ENCODE results near the gene LIPK. TPM values are rescaled to one million over a fixed set of nuclear protein-coding genes. Genes with fewer than 3 reads are reported as not detected.

LIPK gene
- total and polyA plus RNA-seq, 2 of the 13 experiments (the other 11 are each of a cell fraction or from before 2014, with no cell fraction given), result not detected

DNA sequence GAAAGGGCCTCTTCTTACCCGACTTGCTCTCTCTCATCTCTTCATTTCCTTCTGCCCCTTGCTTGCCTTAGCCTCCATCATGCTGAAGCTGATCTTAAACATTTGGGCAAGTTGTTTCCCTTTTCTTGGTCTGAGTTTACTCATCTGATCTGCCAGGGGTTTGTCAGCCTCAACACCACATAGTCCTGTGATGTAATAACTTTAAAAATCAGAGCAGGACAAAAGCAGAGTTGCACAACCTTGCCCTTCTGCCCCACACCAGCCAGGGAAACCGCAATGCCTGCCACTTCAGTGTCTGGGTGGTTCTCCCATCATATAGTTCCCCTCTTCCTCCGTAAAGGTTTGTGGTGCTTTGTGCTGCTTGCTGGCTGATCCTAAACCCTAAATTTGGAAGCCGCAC, 86.6 kb downstream of the LIPK start (continued):
- TF ChIP-seq, protein P1, sequence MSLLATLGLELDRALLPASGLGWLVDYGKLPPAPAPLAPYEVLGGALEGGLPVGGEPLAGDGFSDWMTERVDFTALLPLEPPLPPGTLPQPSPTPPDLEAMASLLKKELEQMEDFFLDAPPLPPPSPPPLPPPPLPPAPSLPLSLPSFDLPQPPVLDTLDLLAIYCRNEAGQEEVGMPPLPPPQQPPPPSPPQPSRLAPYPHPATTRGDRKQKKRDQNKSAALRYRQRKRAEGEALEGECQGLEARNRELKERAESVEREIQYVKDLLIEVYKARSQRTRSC (CRISPR knock-in tag; IDR thresholded peaks at IDR 0.05; ENCODE audit: low read depth), result no peak
- no peak for TF ChIP-seq RFX3 (CRISPR knock-in tag; IDR thresholded peaks at IDR 0.05)
- TF ChIP-seq, protein P2, sequence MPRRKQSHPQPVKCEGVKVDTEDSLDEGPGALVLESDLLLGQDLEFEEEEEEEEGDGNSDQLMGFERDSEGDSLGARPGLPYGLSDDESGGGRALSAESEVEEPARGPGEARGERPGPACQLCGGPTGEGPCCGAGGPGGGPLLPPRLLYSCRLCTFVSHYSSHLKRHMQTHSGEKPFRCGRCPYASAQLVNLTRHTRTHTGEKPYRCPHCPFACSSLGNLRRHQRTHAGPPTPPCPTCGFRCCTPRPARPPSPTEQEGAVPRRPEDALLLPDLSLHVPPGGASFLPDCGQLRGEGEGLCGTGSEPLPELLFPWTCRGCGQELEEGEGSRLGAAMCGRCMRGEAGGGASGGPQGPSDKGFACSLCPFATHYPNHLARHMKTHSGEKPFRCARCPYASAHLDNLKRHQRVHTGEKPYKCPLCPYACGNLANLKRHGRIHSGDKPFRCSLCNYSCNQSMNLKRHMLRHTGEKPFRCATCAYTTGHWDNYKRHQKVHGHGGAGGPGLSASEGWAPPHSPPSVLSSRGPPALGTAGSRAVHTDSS (CRISPR knock-in tag; conservative IDR thresholded peaks at IDR 0.05), result no peak
- TF ChIP-seq WIZ (CRISPR knock-in tag; IDR thresholded peaks at IDR 0.05), result no peak
- TF ChIP-seq ZNF737 (CRISPR knock-in tag; IDR thresholded peaks at IDR 0.05; ENCODE audit: borderline replicate concordance), result no peak
- no peak for TF ChIP-seq RAD51 (IDR thresholded peaks at IDR 0.05; ENCODE audit: borderline replicate concordance)
- TF ChIP-seq FOXJ3 (CRISPR knock-in tag; IDR thresholded peaks at IDR 0.05; ENCODE audit: borderline replicate concordance), result no peak

DNA sequence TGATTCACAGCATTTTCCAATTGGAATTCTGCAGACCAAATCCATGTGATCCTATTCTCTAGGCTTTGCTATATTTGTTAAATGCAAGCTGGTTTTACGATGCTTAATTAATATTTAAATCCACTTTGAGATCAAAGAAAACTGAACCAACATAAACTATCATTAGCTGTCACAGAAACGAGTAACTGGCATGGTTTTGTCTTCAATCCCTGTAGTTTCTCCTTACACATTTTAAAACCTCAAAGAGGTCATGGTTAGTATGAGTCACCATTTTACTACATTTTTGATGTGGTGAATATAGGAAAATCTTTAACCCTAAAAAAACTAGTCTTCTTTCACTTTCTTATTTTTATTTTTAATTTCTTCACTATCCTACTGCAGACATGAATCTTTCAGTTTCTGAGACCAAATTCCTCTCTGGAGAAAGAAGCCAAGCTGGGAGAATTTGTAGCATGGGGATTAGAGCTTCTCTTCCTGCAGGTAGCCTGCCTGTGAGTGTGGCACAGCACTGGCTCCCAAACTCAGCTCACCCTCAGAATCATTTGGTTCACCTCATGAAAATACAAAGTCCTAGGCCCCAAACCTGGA, 87.8 kb downstream of the LIPK start:
- no peaks in the 10 kb centered on the region for H3K36me3 ChIP-seq (replicated peaks in 1 of 2; ENCODE audit: control insufficient read depth in 1 of 2, insufficient read depth in 2 of 2, low read length in 2 of 2)
- H3K79me2 ChIP-seq (ENCODE audit: insufficient read depth, low read length), result no peaks in the 10 kb centered on the region
- H3K4me3 ChIP-seq (replicated peaks in 1 of 3; ENCODE audit: insufficient read depth in 1 of 3, low read depth in 2 of 3, low read length in 3 of 3), result no peak overlapping the region
- H3K9ac ChIP-seq (ENCODE audit: insufficient read depth, low read depth, low read length), result no peak overlapping the region
- ATAC-seq (no peak), FAIRE-seq (no peak), DNase-seq (ENCODE audit: low spot score) (no peak)
- ChIA-PET POLR2A (no interaction called here), CTCF (ENCODE audit: low intra/inter-chr PET ratio, low total read pairs) (no interaction called here)
- H3K27ac ChIP-seq (ENCODE audit: extremely low read length, insufficient read depth, low read length), result no peak overlapping the region
- H3K27me3 ChIP-seq (ENCODE audit: control insufficient read depth in 1 of 2, insufficient read depth in 2 of 2, low read length in 2 of 2), result no peaks in the 10 kb centered on the region
- H3K4me2 ChIP-seq (ENCODE audit: low read depth, low read length), result no peak overlapping the region
- no TSS peak for BruUV-seq (replicated peaks)
- WGBS (ENCODE audit: low lambda C conversion rate), result 0% methylated on average over 2 of the region's 2 CpGs
- intact Hi-C loops (cut with micrococcal nuclease; ENCODE audit: unreplicated experiment), result no loop called here
- no peak overlapping the region for H2AFZ ChIP-seq (ENCODE audit: low read length)
- H3K4me1 ChIP-seq (ENCODE audit: insufficient read depth, low read length), result no peaks in the 10 kb centered on the region
- no peaks in the 10 kb centered on the region for H4K20me1 ChIP-seq (ENCODE audit: insufficient read depth, low read length)
- H3K9me3 ChIP-seq (ENCODE audit: low read length), result no peaks in the 10 kb centered on the region
- in situ Hi-C loops (cut with HindIII; ENCODE audit: extremely low pct_ligation_motif_present, low pct_unique_long_range_greater_than_20kb), result no loop called here
- TF ChIP-seq POLR2AphosphoS5 (IDR thresholded peaks at IDR 0.05; ENCODE audit: low read depth, low read length) (no peak), ELF4 (CRISPR knock-in tag; IDR thresholded peaks at IDR 0.05; ENCODE audit: borderline replicate concordance) (no peak), TBL1XR1 (IDR thresholded peaks at IDR 0.05; ENCODE audit: borderline replicate concordance, low read length, partially characterized antibody) (no peak), ZNF350 (CRISPR knock-in tag; IDR thresholded peaks at IDR 0.05; ENCODE audit: borderline replicate concordance, low read depth) (no peak), ZSCAN12 (CRISPR knock-in tag; IDR thresholded peaks at IDR 0.05) (no peak), SPEN (CRISPR knock-in tag; IDR thresholded peaks at IDR 0.05; ENCODE audit: low read depth) (no peak), FOXM1 (CRISPR knock-in tag; IDR thresholded peaks at IDR 0.05) (no peak), ZNF468 (CRISPR knock-in tag; IDR thresholded peaks at IDR 0.05) (no peak), ZNF431 (CRISPR knock-in tag; IDR thresholded peaks at IDR 0.05; ENCODE audit: borderline replicate concordance, low read depth) (no peak)
- TF ChIP-seq, protein P3, sequence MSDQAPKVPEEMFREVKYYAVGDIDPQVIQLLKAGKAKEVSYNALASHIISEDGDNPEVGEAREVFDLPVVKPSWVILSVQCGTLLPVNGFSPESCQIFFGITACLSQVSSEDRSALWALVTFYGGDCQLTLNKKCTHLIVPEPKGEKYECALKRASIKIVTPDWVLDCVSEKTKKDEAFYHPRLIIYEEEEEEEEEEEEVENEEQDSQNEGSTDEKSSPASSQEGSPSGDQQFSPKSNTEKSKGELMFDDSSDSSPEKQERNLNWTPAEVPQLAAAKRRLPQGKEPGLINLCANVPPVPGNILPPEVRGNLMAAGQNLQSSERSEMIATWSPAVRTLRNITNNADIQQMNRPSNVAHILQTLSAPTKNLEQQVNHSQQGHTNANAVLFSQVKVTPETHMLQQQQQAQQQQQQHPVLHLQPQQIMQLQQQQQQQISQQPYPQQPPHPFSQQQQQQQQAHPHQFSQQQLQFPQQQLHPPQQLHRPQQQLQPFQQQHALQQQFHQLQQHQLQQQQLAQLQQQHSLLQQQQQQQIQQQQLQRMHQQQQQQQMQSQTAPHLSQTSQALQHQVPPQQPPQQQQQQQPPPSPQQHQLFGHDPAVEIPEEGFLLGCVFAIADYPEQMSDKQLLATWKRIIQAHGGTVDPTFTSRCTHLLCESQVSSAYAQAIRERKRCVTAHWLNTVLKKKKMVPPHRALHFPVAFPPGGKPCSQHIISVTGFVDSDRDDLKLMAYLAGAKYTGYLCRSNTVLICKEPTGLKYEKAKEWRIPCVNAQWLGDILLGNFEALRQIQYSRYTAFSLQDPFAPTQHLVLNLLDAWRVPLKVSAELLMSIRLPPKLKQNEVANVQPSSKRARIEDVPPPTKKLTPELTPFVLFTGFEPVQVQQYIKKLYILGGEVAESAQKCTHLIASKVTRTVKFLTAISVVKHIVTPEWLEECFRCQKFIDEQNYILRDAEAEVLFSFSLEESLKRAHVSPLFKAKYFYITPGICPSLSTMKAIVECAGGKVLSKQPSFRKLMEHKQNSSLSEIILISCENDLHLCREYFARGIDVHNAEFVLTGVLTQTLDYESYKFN (CRISPR knock-in tag; conservative IDR thresholded peaks at IDR 0.05), result no peak
- TF ChIP-seq, protein P4, sequence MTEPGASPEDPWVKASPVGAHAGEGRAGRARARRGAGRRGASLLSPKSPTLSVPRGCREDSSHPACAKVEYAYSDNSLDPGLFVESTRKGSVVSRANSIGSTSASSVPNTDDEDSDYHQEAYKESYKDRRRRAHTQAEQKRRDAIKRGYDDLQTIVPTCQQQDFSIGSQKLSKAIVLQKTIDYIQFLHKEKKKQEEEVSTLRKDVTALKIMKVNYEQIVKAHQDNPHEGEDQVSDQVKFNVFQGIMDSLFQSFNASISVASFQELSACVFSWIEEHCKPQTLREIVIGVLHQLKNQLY (CRISPR knock-in tag; IDR thresholded peaks at IDR 0.05), result no peak

Data from HepG2 (cell line).